Transverse colon (tissue), 4 donors: ENCODE results near the gene TAP1. TPM values are rescaled to one million over a fixed set of nuclear protein-coding genes. Genes with fewer than 3 reads are reported as not detected.

Source experiments
- DNase-seq: peaks from one replicate; pipeline ENCODE4 v3.0.0-alpha.2; 2019
- H3K27ac ChIP-seq, 4 donors: fragments of 200-600 bp; sonication (generic); 2 replicates each; pipeline ENCODE4 v1.5.1; 2016 to 2018; ENCODE audit warnings: inconsistent platforms in 4 of 4
- H3K27me3 ChIP-seq: fragments of 200-600 bp; sonication (generic); 2 replicates; pipeline ENCODE4 v1.5.1; 2017; ENCODE audit warnings: inconsistent platforms
- H3K36me3 ChIP-seq, 4 donors: fragments of 200-600 bp; sonication (generic); 2 replicates each; pipeline ENCODE4 v1.5.1; 2017 to 2019; ENCODE audit warnings: inconsistent platforms in 4 of 4
- H3K4me1 ChIP-seq, 4 donors: fragments of 200-600 bp; sonication (generic); 2 replicates each; pipeline ENCODE4 v1.5.1; 2017 to 2020; ENCODE audit warnings: inconsistent platforms in 4 of 4
- H3K4me3 ChIP-seq, 4 donors: fragments of 200-600 bp; sonication (generic); 1 replicate in 1 of 4; 2 replicates in 3 of 4; pipeline versions ENCODE4 v1.5.1 to v1.6.1; 2017 to 2019; ENCODE audit warnings: inconsistent platforms in 4 of 4
- H3K9me3 ChIP-seq, 2 donors: fragments of 200-600 bp; sonication (generic); 2 replicates each; pipeline ENCODE4 v1.5.1; 2017 to 2019; ENCODE audit warnings: inconsistent platforms in 2 of 2
- EP300 ChIP-seq: sonication (generic); formaldehyde crosslinking; IDR thresholded peaks from one replicate; pipeline ENCODE4 v1.6.1; 2017; ENCODE audit warnings: antibody characterized with exemption, low read depth
- POLR2A ChIP-seq: fragments of 450-650 bp; IDR thresholded peaks from one replicate; pipeline ENCODE4 v1.6.1; 2016; ENCODE audit warnings: antibody characterized with exemption, mild to moderate bottlenecking, moderate library complexity
- POLR2AphosphoS5 ChIP-seq, 3 donors: sonication (generic); formaldehyde crosslinking; IDR thresholded peaks; one replicate each; pipeline ENCODE4 v1.6.1; 2016; ENCODE audit warnings: antibody characterized with exemption in 3 of 3
- whole genome bisulfite sequencing, 2 donors: methylation state at CpG; one replicate each; pipeline ENCODE4 v1.1.5; 2018; ENCODE audit warnings: low coverage in 1 of 2; 5-methylcytosine and 5-hydroxymethylcytosine counted together
- in situ Hi-C, 4 donors: fragments of 200-750 bp; cut with MboI; loops; one replicate each; pipeline versions ENCODE4 v1.15.0 to v1.15.1; 2017; ENCODE audit warnings: low sequenced_read_pairs in 3 of 4, low pct_ligation_motif_present in 1 of 4, low pct_unique_long_range_greater_than_20kb in 1 of 4
- intact Hi-C: fragments of 100-400 bp; cut with DNase I; formaldehyde crosslinking; loops from one replicate; pipeline ENCODE4 v1.15.1; 2023; ENCODE audit warnings: low total_unique reads
- total RNA-seq, 4 donors: library from RNA; depleted of rRNA; stranded (reverse); fragments of >200 nt; gene quantifications; one replicate each; pipeline ENCODE4 v1.1.0, GENCODE V29; 2016
- TF ChIP-seq, protein P1 (sequence below), 5 experiments: fragments of 200-600 bp in 3 of 5; fragments of 450-650 bp in 2 of 5; sonication (generic) in 3 of 5; IDR thresholded peaks; 1 replicate in 2 of 5; 2 replicates in 3 of 5; pipeline ENCODE4 v1.5.1; 2016 to 2017; ENCODE audit warnings: antibody characterized with exemption in 5 of 5, inconsistent platforms in 3 of 5, mild to moderate bottlenecking in 2 of 5, moderate library complexity in 1 of 5

TAP1 gene
- total RNA-seq, 4 donors from 2014 or later = 63.2 to 87.9 (median 75.3) TPM

DNA sequence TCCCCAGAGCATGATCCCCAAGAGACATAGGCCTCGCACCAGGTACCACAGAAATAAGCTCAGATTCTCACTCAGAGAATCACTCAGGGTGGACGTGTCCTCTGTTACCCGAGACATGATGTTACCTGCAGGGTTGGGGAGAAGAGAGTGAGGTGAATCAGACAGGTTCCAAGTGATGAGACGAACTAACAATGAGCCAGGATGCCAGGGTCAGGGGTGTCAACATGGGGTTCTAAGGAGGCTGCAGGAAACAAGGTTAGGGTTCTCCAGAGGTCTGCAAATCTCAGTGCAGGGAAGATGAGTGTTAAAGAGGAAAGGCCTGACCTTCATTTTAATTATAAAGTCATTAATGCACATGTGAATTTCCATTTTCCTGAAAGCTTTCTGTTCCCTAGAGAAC, 2.5 kb downstream of the TAP1 start:
- peak overlapping the region in 3 of 4 donors; percentile 99 for H3K27ac ChIP-seq
- in situ Hi-C loops = no loop called here
- WGBS, 2 donors = 83 to 85% methylated on average over 2 to 4 of the region's 4 CpGs
- H3K9me3 ChIP-seq = no peaks in the 10 kb centered on the region
- DNase-seq = no peak
- peaks cover 0 to 48% (median 16%) of the 10 kb centered on the region in 4 donors for H3K36me3 ChIP-seq
- H3K4me1 ChIP-seq = peaks cover 9 to 54% (median 18%) of the 10 kb centered on the region in 4 donors
- TF ChIP-seq POLR2A (no peak), EP300 (no peak), POLR2AphosphoS5 (IDR thresholded peaks at IDR 0.05) (no peak)
- TF ChIP-seq, protein P1, sequence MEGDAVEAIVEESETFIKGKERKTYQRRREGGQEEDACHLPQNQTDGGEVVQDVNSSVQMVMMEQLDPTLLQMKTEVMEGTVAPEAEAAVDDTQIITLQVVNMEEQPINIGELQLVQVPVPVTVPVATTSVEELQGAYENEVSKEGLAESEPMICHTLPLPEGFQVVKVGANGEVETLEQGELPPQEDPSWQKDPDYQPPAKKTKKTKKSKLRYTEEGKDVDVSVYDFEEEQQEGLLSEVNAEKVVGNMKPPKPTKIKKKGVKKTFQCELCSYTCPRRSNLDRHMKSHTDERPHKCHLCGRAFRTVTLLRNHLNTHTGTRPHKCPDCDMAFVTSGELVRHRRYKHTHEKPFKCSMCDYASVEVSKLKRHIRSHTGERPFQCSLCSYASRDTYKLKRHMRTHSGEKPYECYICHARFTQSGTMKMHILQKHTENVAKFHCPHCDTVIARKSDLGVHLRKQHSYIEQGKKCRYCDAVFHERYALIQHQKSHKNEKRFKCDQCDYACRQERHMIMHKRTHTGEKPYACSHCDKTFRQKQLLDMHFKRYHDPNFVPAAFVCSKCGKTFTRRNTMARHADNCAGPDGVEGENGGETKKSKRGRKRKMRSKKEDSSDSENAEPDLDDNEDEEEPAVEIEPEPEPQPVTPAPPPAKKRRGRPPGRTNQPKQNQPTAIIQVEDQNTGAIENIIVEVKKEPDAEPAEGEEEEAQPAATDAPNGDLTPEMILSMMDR (IDR thresholded peaks at IDR 0.05) = no peak
- H3K4me3 ChIP-seq = peak overlapping the region in 1 of 4 donors; percentile 3
- intact Hi-C loops = no loop called here
- no peaks in the 10 kb centered on the region for H3K27me3 ChIP-seq

DNA sequence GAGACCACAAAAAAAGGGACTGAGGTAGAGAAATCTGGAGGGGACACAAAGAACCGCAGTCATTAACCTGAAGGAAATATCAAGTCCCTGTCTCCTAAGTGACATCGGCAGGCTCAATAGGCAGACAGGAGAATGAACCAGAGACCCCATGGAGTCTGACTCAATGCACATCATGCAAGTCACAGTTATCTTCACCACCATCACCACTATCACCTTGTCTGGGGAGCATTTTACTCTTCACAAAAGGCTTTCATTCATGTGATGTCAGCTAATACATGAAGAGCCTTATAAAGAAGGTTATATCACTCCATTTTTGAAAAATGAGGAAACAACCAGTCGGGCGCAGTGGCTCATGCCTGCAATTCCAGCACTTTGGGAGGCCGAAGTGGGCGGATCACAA, 4.4 kb downstream of the TAP1 start:
- no peak for TF ChIP-seq EP300
- H3K27me3 ChIP-seq = no peaks in the 10 kb centered on the region
- peaks cover 9 to 53% (median 22%) of the 10 kb centered on the region in 4 donors for H3K4me1 ChIP-seq
- H3K9me3 ChIP-seq = no peaks in the 10 kb centered on the region
- H3K36me3 ChIP-seq = peaks cover 0 to 48% (median 16%) of the 10 kb centered on the region in 4 donors
- in situ Hi-C loops (no loop called here), intact Hi-C loops (no loop called here)
- no peak overlapping the region for H3K4me3 ChIP-seq
- WGBS, 2 donors = 75% methylated on average over 6 of the region's 6 CpGs; no CpG with 5 or more reads in 1 of the 2 donors
- no peak overlapping the region for H3K27ac ChIP-seq
- no peak for DNase-seq

GRCh38 chr6:32847795-32848194, 5.7 kb downstream of the TAP1 start:
- peaks cover 9 to 59% (median 28%) of the 10 kb centered on the region in 4 donors for H3K4me1 ChIP-seq
- TF ChIP-seq, protein P1 (IDR thresholded peaks at IDR 0.05) = no peak
- no peak for TF ChIP-seq EP300
- no peak for TF ChIP-seq POLR2AphosphoS5 (IDR thresholded peaks at IDR 0.05)
- TF ChIP-seq POLR2A = no peak
- no peak overlapping the region for H3K27ac ChIP-seq
- H3K9me3 ChIP-seq = no peaks in the 10 kb centered on the region
- no peak overlapping the region for H3K4me3 ChIP-seq
- 84 to 100% methylated on average over 2 to 8 of the region's 8 CpGs for WGBS, 2 donors
- DNase-seq = no peak
- in situ Hi-C loops (no loop called here), intact Hi-C loops (no loop called here)
- peaks cover 0 to 48% (median 16%) of the 10 kb centered on the region in 4 donors for H3K36me3 ChIP-seq
- no peaks in the 10 kb centered on the region for H3K27me3 ChIP-seq

- H3K27me3 ChIP-seq = no peaks in the 10 kb centered on the region
- no peak for TF ChIP-seq POLR2AphosphoS5 (IDR thresholded peaks at IDR 0.05)
- TF ChIP-seq EP300 = no peak
- TF ChIP-seq POLR2A = no peak
- TF ChIP-seq, protein P1 (IDR thresholded peaks at IDR 0.05) = no peak
- H3K4me3 ChIP-seq = no peak overlapping the region
- H3K36me3 ChIP-seq = peaks cover 0 to 52% (median 16%) of the 10 kb centered on the region in 4 donors
- in situ Hi-C loops (no loop called here), intact Hi-C loops (no loop called here)
- H3K27ac ChIP-seq = peak overlapping the region in 1 of 4 donors; percentile 98
- no peak for DNase-seq
- H3K4me1 ChIP-seq = peaks cover 8 to 61% (median 25%) of the 10 kb centered on the region in 4 donors
- no peaks in the 10 kb centered on the region for H3K9me3 ChIP-seq
- 88 to 89% methylated on average over 5 to 10 of the region's 10 CpGs for WGBS, 2 donors
Measured at GRCh38 chr6:32847004-32847403, 6.5 kb downstream of the TAP1 start.

DNA sequence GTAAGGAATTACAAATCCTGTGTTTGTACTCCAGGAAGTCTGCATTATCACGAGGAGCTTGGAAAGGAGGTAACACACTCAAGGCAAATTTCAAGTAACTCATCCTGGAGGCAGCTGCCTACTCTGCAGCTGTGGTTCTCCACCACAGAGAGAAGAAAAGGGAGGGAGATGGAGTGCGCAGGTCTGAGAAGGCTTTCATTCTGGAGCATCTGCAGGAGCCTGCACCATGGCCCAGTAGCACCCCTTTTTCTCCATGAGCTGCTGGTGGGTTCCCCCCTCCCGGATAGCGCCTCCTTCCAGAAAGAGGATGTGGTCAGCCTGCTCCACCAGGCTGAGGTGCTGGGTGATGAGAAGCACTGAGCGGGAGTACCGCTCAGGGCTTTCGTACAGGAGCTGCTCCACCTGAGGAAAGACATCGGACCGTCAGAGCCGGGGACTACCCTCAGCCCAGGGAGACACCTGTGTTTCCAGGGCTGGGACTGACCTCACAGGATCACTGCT, 8.1 kb downstream of the TAP1 start:
- peak overlapping the region in 2 of 4 donors; percentile 74 to 94 for H3K4me3 ChIP-seq
- H3K27me3 ChIP-seq = no peaks in the 10 kb centered on the region
- 51 to 59% methylated on average over 3 to 10 of the region's 10 CpGs for WGBS, 2 donors
- H3K36me3 ChIP-seq = peaks cover 0 to 48% (median 16%) of the 10 kb centered on the region in 4 donors
- TF ChIP-seq POLR2AphosphoS5 (IDR thresholded peaks at IDR 0.05) (no peak), POLR2A (no peak), EP300 (no peak)
- TF ChIP-seq, protein P1 (IDR thresholded peaks at IDR 0.05) = no peak
- in situ Hi-C loops = no loop called here
- peak; percentile 45 for DNase-seq
- peaks cover 0 to 53% (median 20%) of the 10 kb centered on the region in 4 donors for H3K4me1 ChIP-seq
- intact Hi-C loops = no loop called here
- H3K27ac ChIP-seq = peak overlapping the region; percentile 90 to 98 (median 98)
- no peaks in the 10 kb centered on the region for H3K9me3 ChIP-seq
